HCT116 (cell line): ENCODE data around the gene PGLYRP4. TPM values are rescaled to one million over a fixed set of nuclear protein-coding genes. Genes with fewer than 3 reads are reported as not detected.

ENCODE experiments used
- ATAC-seq: fragments of 200-7000 bp; cut with Tn5 transposase; 2 replicates; pipeline ENCODE4 v1.9.1; 2020; ENCODE audit warnings: mild to moderate bottlenecking, moderate library complexity
- BruUV-seq: library from RNA; stranded (reverse); fragments of 400-500 nt; replicated peaks from 2 replicates; lab custom pipeline; 2021; lab: Mats Ljungman, UMichigan
- CTCF ChIA-PET: fragments of 300-600 bp; sonication (Branson Sonifier 250); formaldehyde crosslinking; loops from one replicate; lab custom pipeline; 2021; ENCODE audit warnings: antibody characterized with exemption; lab: Charles Lee
- POLR2A ChIA-PET: fragments of 300-600, 350-600 bp; sonication (Branson Sonifier 250); formaldehyde crosslinking; loops from one replicate; lab custom pipeline; 2021; ENCODE audit warnings: antibody characterized with exemption; lab: Charles Lee
- RAD21 ChIA-PET, 2 experiments: fragments of 300-600 bp; sonication (Branson Sonifier 250); formaldehyde crosslinking; loops; one replicate each; lab custom pipeline; 2023; ENCODE audit warnings: low total read pairs in 2 of 2; ENCODE audit not compliant: uncharacterized antibody in 2 of 2, unreplicated experiment in 2 of 2, low non-redundant PET in 1 of 2; lab: Charles Lee
- DNase-seq: peaks from one replicate; pipeline ENCODE4 v3.0.0-alpha.2; 2010; ENCODE audit warnings: low read depth, low spot score
- H2AFZ ChIP-seq: fragments of 200-600 bp; shearing (Covaris generic), sonication (generic); 2 replicates; pipeline ENCODE4 v1.6.1; 2017; ENCODE audit warnings: low read depth, mixed run types, mixed read lengths, antibody characterized with exemption, low read length; ENCODE audit not compliant: poor library complexity, severe bottlenecking
- H3K27ac ChIP-seq: 2 replicates; pipeline ENCODE4 v1.5.1; 2012; ENCODE audit warnings: low read depth, low read length
- H3K27me3 ChIP-seq: fragments of 200-600 bp; sonication (generic); 2 replicates; pipeline ENCODE4 v1.6.1; 2016; ENCODE audit warnings: mixed run types, low read length, mixed read lengths; ENCODE audit not compliant: insufficient read depth
- H3K36me3 ChIP-seq, 2 experiments: fragments of 200-500 bp in 1 of 2; fragments of 200-600 bp in 1 of 2; sonication (Bioruptor generic) in 1 of 2; sonication (generic) in 1 of 2; 2 replicates each; pipeline versions ENCODE4 v1.5.1 to v1.6.1; 2014 to 2016; ENCODE audit warnings: low read length in 2 of 2, inconsistent platforms in 1 of 2, mixed read lengths in 1 of 2, mixed run types in 1 of 2; ENCODE audit not compliant: insufficient read depth in 2 of 2, control insufficient read depth in 1 of 2
- H3K4me1 ChIP-seq, 2 experiments: fragments of 200-600 bp in 1 of 2; sonication (generic) in 1 of 2; 2 replicates each; pipeline versions ENCODE4 v1.5.1 to v1.6.1; 2012 to 2017; ENCODE audit warnings: low read length in 2 of 2, inconsistent platforms in 1 of 2, mild to moderate bottlenecking in 1 of 2, mixed read lengths in 1 of 2, mixed run types in 1 of 2, moderate library complexity in 1 of 2; ENCODE audit not compliant: insufficient read depth in 2 of 2, control insufficient read depth in 1 of 2
- H3K4me2 ChIP-seq: fragments of 200-600 bp; sonication (generic); 2 replicates; pipeline ENCODE4 v1.6.1; 2017; ENCODE audit warnings: mixed run types, low read length, mixed read lengths
- H3K4me3 ChIP-seq, 2 experiments: fragments of 200-600 bp in 1 of 2; sonication (generic) in 1 of 2; replicated peaks in 1 of 2; 2 replicates each; pipeline ENCODE4 v1.5.1; 2011 to 2016; ENCODE audit warnings: low read length in 2 of 2, control low read depth in 1 of 2, low read depth in 1 of 2, mild to moderate bottlenecking in 1 of 2, mixed read lengths in 1 of 2, mixed run types in 1 of 2
- H3K79me2 ChIP-seq: fragments of 200-600 bp; sonication (generic); 2 replicates; pipeline ENCODE4 v1.6.1; 2017; ENCODE audit warnings: mild to moderate bottlenecking, mixed run types, low read length, moderate library complexity, mixed read lengths; ENCODE audit not compliant: insufficient read depth
- H3K9ac ChIP-seq: fragments of 200-600 bp; sonication (generic); 2 replicates; pipeline ENCODE4 v1.6.1; 2016; ENCODE audit warnings: low read length, mixed read lengths
- H3K9me2 ChIP-seq: fragments of 200-600 bp; sonication (generic), shearing (Covaris generic); 2 replicates; pipeline ENCODE4 v1.6.1; 2017; ENCODE audit warnings: mixed run types, mild to moderate bottlenecking, moderate library complexity; ENCODE audit not compliant: insufficient read depth
- H3K9me3 ChIP-seq, 2 experiments: fragments of 200-500 bp in 1 of 2; fragments of 200-600 bp in 1 of 2; sonication (Bioruptor generic) in 1 of 2; sonication (generic) in 1 of 2; 2 replicates each; pipeline ENCODE4 v1.6.1; 2014 to 2017; ENCODE audit warnings: low read length in 2 of 2, mixed read lengths in 2 of 2, inconsistent platforms in 1 of 2, low read depth in 1 of 2, mild to moderate bottlenecking in 1 of 2, mixed run types in 1 of 2, moderate library complexity in 1 of 2; ENCODE audit not compliant: control insufficient read depth in 1 of 2, insufficient read depth in 1 of 2
- H4K20me1 ChIP-seq: fragments of 200-600 bp; sonication (generic), shearing (Covaris generic); 2 replicates; pipeline ENCODE4 v1.6.1; 2017; ENCODE audit warnings: mixed run types, mild to moderate bottlenecking, moderate library complexity; ENCODE audit not compliant: insufficient read depth
- ELF1 ChIP-seq: IDR thresholded peaks from 2 replicates; pipeline ENCODE4 v1.6.1; 2012; ENCODE audit warnings: low read depth, borderline replicate concordance
- SP1 ChIP-seq: IDR thresholded peaks from 2 replicates; pipeline ENCODE4 v1.6.1; 2012; ENCODE audit warnings: low read depth
- YY1 ChIP-seq: IDR thresholded peaks from 2 replicates; pipeline ENCODE4 v1.6.1; 2011; ENCODE audit warnings: low read length, low read depth, moderate library complexity, mild to moderate bottlenecking; ENCODE audit not compliant: insufficient replicate concordance; ENCODE audit errors: extremely low read depth
- intact Hi-C: fragments of 100-400 bp; cut with micrococcal nuclease; formaldehyde crosslinking; loops from 2 replicates; pipeline ENCODE4 v1.10.0; 2022
- total RNA-seq: library from RNA; stranded (reverse); gene quantifications from one replicate; pipeline ENCODE4 v1.2.1, GENCODE V29; 2021; ENCODE audit not compliant: unreplicated experiment
- TF ChIP-seq, protein P1 (sequence below), 3 experiments: fragments of 200-600 bp in 1 of 3; sonication (generic) in 1 of 3; IDR thresholded peaks in 2 of 3; conservative IDR thresholded peaks in 1 of 3; 2 replicates each; pipeline ENCODE4 v1.5.1; 2012 to 2017; ENCODE audit warnings: low read depth in 2 of 3, low read length in 2 of 3, antibody characterized with exemption in 1 of 3, borderline replicate concordance in 1 of 3, control low read depth in 1 of 3, mild to moderate bottlenecking in 1 of 3, mixed read lengths in 1 of 3, mixed run types in 1 of 3, moderate library complexity in 1 of 3; ENCODE audit not compliant: insufficient read depth in 1 of 3

PGLYRP4 gene
- total RNA-seq, 1 experiment from 2014 or later: not detected

DNA sequence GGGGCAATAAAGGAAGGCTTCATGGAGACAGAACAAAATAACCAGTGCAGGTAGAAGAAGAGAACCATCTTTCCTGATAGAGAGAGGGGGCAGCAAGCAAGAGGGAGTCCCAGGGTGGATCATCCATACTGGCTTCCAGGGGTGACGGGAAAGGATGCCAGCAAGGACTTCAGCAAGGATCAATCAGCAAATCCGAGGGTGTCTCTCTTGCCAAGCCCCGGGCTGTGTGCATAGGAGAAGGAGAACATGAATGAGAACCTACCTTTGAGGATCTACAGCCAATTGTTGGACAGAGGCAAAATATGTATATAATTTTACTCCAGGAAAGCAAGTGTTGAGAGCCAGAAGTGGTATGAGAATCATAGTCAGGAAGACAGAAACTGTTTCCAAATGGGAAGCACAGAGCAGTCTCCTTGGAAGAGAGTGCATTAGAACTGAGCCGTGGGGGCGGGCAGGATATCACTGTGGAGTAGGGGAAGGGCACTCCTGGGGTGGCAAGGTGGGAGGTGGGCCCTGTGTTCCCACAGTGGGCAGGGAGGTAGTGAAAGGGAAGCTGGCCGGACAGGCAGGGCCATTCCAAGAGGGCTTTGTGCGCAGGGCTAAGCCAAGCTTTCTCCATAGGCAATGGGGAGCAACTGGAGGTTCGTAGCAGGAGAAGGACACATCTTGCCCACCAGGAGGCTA is 7.9 kb upstream of the PGLYRP4 start:
- Histone ChIP-seq H3K4me3 (no peak overlapping the region), H3K27ac (no peak overlapping the region), H3K79me2 (no peaks in the 10 kb centered on the region), H4K20me1 (no peaks in the 10 kb centered on the region), H3K9me2 (no peaks in the 10 kb centered on the region), H3K9me3 (no peaks in the 10 kb centered on the region), H3K36me3 (no peaks in the 10 kb centered on the region), H2AFZ (no peak overlapping the region), H3K4me2 (no peak overlapping the region), H3K4me1 (no peaks in the 10 kb centered on the region; a peak in 1 of 4 replicates), H3K27me3 (peaks cover 1% of the 10 kb centered on the region), H3K9ac (no peak overlapping the region)
- TF ChIP-seq, protein P1, sequence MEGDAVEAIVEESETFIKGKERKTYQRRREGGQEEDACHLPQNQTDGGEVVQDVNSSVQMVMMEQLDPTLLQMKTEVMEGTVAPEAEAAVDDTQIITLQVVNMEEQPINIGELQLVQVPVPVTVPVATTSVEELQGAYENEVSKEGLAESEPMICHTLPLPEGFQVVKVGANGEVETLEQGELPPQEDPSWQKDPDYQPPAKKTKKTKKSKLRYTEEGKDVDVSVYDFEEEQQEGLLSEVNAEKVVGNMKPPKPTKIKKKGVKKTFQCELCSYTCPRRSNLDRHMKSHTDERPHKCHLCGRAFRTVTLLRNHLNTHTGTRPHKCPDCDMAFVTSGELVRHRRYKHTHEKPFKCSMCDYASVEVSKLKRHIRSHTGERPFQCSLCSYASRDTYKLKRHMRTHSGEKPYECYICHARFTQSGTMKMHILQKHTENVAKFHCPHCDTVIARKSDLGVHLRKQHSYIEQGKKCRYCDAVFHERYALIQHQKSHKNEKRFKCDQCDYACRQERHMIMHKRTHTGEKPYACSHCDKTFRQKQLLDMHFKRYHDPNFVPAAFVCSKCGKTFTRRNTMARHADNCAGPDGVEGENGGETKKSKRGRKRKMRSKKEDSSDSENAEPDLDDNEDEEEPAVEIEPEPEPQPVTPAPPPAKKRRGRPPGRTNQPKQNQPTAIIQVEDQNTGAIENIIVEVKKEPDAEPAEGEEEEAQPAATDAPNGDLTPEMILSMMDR (IDR thresholded peaks at IDR 0.05 in 2 of 3, conservative IDR thresholded peaks at IDR 0.05 in 1 of 3; ENCODE audit: borderline replicate concordance in 1 of 3, insufficient read depth in 1 of 3, low read depth in 2 of 3, low read length in 2 of 3): no peak
- TF ChIP-seq SP1 (no peak), YY1 (no peak), ELF1 (no peak)
- POLR2A ChIA-PET: interaction anchor here (0.6 kb wide), 1 partner anchor 369 kb away, joined by 3 read pairs; no protein-coding TSS in a partner anchor
- no TSS peak for BruUV-seq
- RAD21 ChIA-PET: no interaction called here
- ATAC-seq (no peak), DNase-seq (no peak)
- CTCF ChIA-PET: interaction anchor here (1.6 to 6.7 kb wide), 2 partner anchors 129 to 140 kb away, joined by 8 to 133 read pairs; no protein-coding TSS in a partner anchor
- intact Hi-C loops: no loop called here
